Keratinocyte (primary cell): Measurements from ENCODE around the gene PIP.

Experiments used
- EZH2 ChIP-seq: IDR thresholded peaks from one replicate; pipeline ENCODE4 v1.6.1; 2012; ENCODE audit warnings: inconsistent platforms, mild to moderate bottlenecking, low read length, moderate library complexity
- TF ChIP-seq, protein P1 (sequence below), 3 experiments: IDR thresholded peaks in 1 of 3; conservative IDR thresholded peaks in 1 of 3; optimal IDR thresholded peaks in 1 of 3; 2 replicates in 2 of 3; 3 replicates in 1 of 3; pipeline versions ENCODE3 to v1.5.1; 2011; ENCODE audit warnings: low read length in 3 of 3, mild to moderate bottlenecking in 3 of 3, moderate library complexity in 2 of 3, control low read depth in 1 of 3, inconsistent platforms in 1 of 3; ENCODE audit not compliant: insufficient read depth in 2 of 3; ENCODE audit errors: extremely low read depth in 1 of 3

GRCh38 chr7:143104759-143105158, 27.1 kb upstream of the PIP start:
- TF ChIP-seq, protein P1, sequence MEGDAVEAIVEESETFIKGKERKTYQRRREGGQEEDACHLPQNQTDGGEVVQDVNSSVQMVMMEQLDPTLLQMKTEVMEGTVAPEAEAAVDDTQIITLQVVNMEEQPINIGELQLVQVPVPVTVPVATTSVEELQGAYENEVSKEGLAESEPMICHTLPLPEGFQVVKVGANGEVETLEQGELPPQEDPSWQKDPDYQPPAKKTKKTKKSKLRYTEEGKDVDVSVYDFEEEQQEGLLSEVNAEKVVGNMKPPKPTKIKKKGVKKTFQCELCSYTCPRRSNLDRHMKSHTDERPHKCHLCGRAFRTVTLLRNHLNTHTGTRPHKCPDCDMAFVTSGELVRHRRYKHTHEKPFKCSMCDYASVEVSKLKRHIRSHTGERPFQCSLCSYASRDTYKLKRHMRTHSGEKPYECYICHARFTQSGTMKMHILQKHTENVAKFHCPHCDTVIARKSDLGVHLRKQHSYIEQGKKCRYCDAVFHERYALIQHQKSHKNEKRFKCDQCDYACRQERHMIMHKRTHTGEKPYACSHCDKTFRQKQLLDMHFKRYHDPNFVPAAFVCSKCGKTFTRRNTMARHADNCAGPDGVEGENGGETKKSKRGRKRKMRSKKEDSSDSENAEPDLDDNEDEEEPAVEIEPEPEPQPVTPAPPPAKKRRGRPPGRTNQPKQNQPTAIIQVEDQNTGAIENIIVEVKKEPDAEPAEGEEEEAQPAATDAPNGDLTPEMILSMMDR (optimal IDR thresholded peaks at IDR 0.05 in 1 of 3, IDR thresholded peaks at IDR 0.05 in 1 of 3, conservative IDR thresholded peaks at IDR 0.05 in 1 of 3; ENCODE audit: extremely low read depth in 1 of 3, insufficient read depth in 2 of 3, low read length in 3 of 3): no peak
- no peak for TF ChIP-seq EZH2
